GM12878 (cell line): ENCODE data around the gene FARS2. TPM values are rescaled to one million over a fixed set of nuclear protein-coding genes. Genes with fewer than 3 reads are reported as not detected.

Experiments used
- ATAC-seq: fragments of 200-7000 bp; cut with Tn5 transposase; 3 replicates; pipeline ENCODE4 v1.9.1; 2020; ENCODE audit warnings: mild to moderate bottlenecking, moderate library complexity
- BruUV-seq: library from RNA; stranded (reverse); fragments of 400-500 nt; replicated peaks from 2 replicates; lab custom pipeline; 2021; lab: Mats Ljungman, UMichigan
- CTCF ChIA-PET: fragments of 300-600 bp; sonication (Branson Sonifier 250); formaldehyde crosslinking; extraction: SDS; loops from one replicate; lab custom pipeline; 2021; ENCODE audit warnings: inconsistent platforms; lab: Yijun Ruan, JAX
- POLR2A ChIA-PET: fragments of 350-600 bp; formaldehyde crosslinking; extraction: SDS; loops from one replicate; lab custom pipeline; 2021; ENCODE audit warnings: inconsistent platforms; lab: Charles Lee
- RAD21 ChIA-PET: fragments of 300-600 bp; sonication (Branson Sonifier 250); formaldehyde crosslinking; loops from one replicate; lab custom pipeline; 2023; ENCODE audit warnings: antibody characterized with exemption; ENCODE audit not compliant: unreplicated experiment; lab: Charles Lee
- SMC1A ChIA-PET: fragments of 300-600 bp; sonication (Branson Sonifier 250); formaldehyde crosslinking; loops from one replicate; lab custom pipeline; 2023; ENCODE audit not compliant: unreplicated experiment, uncharacterized antibody; lab: Charles Lee
- DNase-seq: peaks from one replicate; pipeline ENCODE4 v3.0.0-alpha.2; 2011; ENCODE audit warnings: low read depth, low spot score
- FAIRE-seq: peaks from 3 replicates; lab custom pipeline; 2011; peaks lifted over from hg19 to GRCh38; lab: Jason Lieb, UNC
- H2AFZ ChIP-seq: 2 replicates; pipeline ENCODE4 v1.6.0; 2011; ENCODE audit warnings: low read depth, low read length, control low read depth; ENCODE audit not compliant: control insufficient read depth
- H3K27ac ChIP-seq: 2 replicates; pipeline ENCODE4 v1.5.1; 2011; ENCODE audit warnings: control low read depth; ENCODE audit not compliant: control insufficient read depth, insufficient read depth
- H3K27me3 ChIP-seq, 2 experiments: replicated peaks in 1 of 2; 2 replicates each; pipeline versions ENCODE4 v1.6.0 to v1.6.1; 2011; ENCODE audit warnings: low read length in 1 of 2; ENCODE audit not compliant: control insufficient read depth in 2 of 2, insufficient read depth in 2 of 2
- H3K36me3 ChIP-seq, 2 experiments: 2 replicates each; pipeline ENCODE4 v1.5.1; 2011; ENCODE audit warnings: low read length in 1 of 2; ENCODE audit not compliant: control insufficient read depth in 2 of 2, insufficient read depth in 2 of 2
- H3K4me1 ChIP-seq: 2 replicates; pipeline ENCODE4 v1.6.1; 2011; ENCODE audit warnings: mild to moderate bottlenecking, low read length, moderate library complexity, mixed read lengths; ENCODE audit not compliant: control insufficient read depth, insufficient read depth
- H3K4me2 ChIP-seq: 2 replicates; pipeline ENCODE4 v1.6.0; 2011; ENCODE audit warnings: control low read depth; ENCODE audit not compliant: control insufficient read depth, insufficient read depth
- H3K4me3 ChIP-seq: fragments of 200-600 bp; sonication (generic); 2 replicates; pipeline ENCODE4 v1.5.1; 2016
- H3K79me2 ChIP-seq: 2 replicates; pipeline ENCODE4 v1.6.0; 2011; ENCODE audit warnings: low read length; ENCODE audit not compliant: control insufficient read depth, insufficient read depth
- H3K9ac ChIP-seq: 2 replicates; pipeline ENCODE4 v1.8.0; 2011; ENCODE audit warnings: low read length, control low read depth, mixed read lengths; ENCODE audit not compliant: control insufficient read depth, insufficient read depth
- H3K9me3 ChIP-seq: replicated peaks from 3 replicates; pipeline ENCODE4 v1.5.1; 2011; ENCODE audit warnings: mild to moderate bottlenecking, low read length; ENCODE audit not compliant: control insufficient read depth, insufficient read depth
- H4K20me1 ChIP-seq: 2 replicates; pipeline ENCODE4 v1.6.0; 2011; ENCODE audit not compliant: control insufficient read depth, insufficient read depth
- EP300 ChIP-seq, 2 experiments: fragments of 150-350 bp in 1 of 2; IDR thresholded peaks; 2 replicates each; pipeline ENCODE4 v1.6.1; 2011 to 2012; ENCODE audit warnings: low read depth in 2 of 2, low read length in 2 of 2, borderline replicate concordance in 1 of 2, improper control_type of control experiment in 1 of 2, inconsistent platforms in 1 of 2; ENCODE audit not compliant: control insufficient read depth in 1 of 2
- FOS ChIP-seq: IDR thresholded peaks from 3 replicates; pipeline ENCODE4 v1.6.1; 2011; ENCODE audit warnings: borderline replicate concordance; ENCODE audit not compliant: insufficient read length; ENCODE audit errors: extremely low read depth
- SP1 ChIP-seq: IDR thresholded peaks from one replicate; pipeline ENCODE4 v1.6.1; 2011; ENCODE audit warnings: low read depth, low read length
- SPI1 ChIP-seq: IDR thresholded peaks from 2 replicates; pipeline ENCODE4 v1.6.1; 2011; ENCODE audit warnings: low read depth, mild to moderate bottlenecking, low read length, moderate library complexity, borderline replicate concordance; ENCODE audit not compliant: insufficient read depth
- ZBTB4 ChIP-seq: fragments of 450-650 bp; formaldehyde crosslinking; IDR thresholded peaks from 2 replicates; pipeline ENCODE4 v1.4.0; 2022; ENCODE audit warnings: mild to moderate bottlenecking, moderate library complexity
- WGBS: methylation state at CpG from one replicate; pipeline ENCODE4 v1.1.6; 2016; ENCODE audit warnings: low lambda C conversion rate; ENCODE audit not compliant: insufficient replicate concordance, insufficient coverage; ENCODE audit errors: missing lambda C conversion rate; 5-methylcytosine and 5-hydroxymethylcytosine counted together
- in situ Hi-C: fragments of 300-500 bp; cut with MboI; formaldehyde crosslinking; loops from 9 replicates; pipeline ENCODE4 v1.14.3; 2018; ENCODE audit warnings: mixed read lengths
- intact Hi-C: fragments of 100-400 bp; cut with micrococcal nuclease; formaldehyde crosslinking; loops from one replicate; pipeline ENCODE4 v1.14.2; 2022; ENCODE audit not compliant: unreplicated experiment
- polyA plus RNA-seq, 11 experiments: library from polyadenylated mRNA; depleted of rRNA in 4 of 11; unstranded in 6 of 11; stranded (reverse) in 5 of 11; fragments of >200 nt; fragmentation: Nextera tagmentation in 4 of 11; fragmentation: Illumina TruSeq in 1 of 11; extraction: Ambion mirVana in 4 of 11; extraction: Trizol in 1 of 11; gene quantifications; 1 replicate in 1 of 11; 2 replicates in 10 of 11; pipeline versions ENCODE4 v1.2.1 to v1.2.3, GENCODE V29; 2011 to 2016; ENCODE audit warnings: inconsistent platforms in 2 of 11, missing spikeins in 2 of 11, low read depth in 1 of 11
- total RNA-seq, 4 experiments: library from RNA; depleted of rRNA in 3 of 4; stranded (reverse); fragments of >200 nt in 3 of 4; fragmentation: Illumina TruSeq in 1 of 4; extraction: Trizol in 1 of 4; gene quantifications; 2 replicates each; pipeline versions ENCODE4 v1.2.1 to v1.2.3, GENCODE V29; 2013 to 2021

The FARS2 gene
- total and polyA plus RNA-seq, 10 of the 15 experiments (the other 5 are each of a cell fraction or from before 2014, with no cell fraction given) = 16.8 to 46.7 (median 25.6) TPM

GRCh38 chr6:5710936-5711335, 449.6 kb downstream of the FARS2 start:
- no peak for ATAC-seq
- intact Hi-C loops = no loop called here
- no peaks in the 10 kb centered on the region for H4K20me1 ChIP-seq
- no peaks in the 10 kb centered on the region for H3K27me3 ChIP-seq
- SMC1A ChIA-PET = no interaction called here
- RAD21 ChIA-PET = no interaction called here
- H3K9me3 ChIP-seq = no peaks in the 10 kb centered on the region
- no peaks in the 10 kb centered on the region for H3K36me3 ChIP-seq
- H3K4me1 ChIP-seq = no peaks in the 10 kb centered on the region
- in situ Hi-C loops = no loop called here
- H3K27ac ChIP-seq = no peak overlapping the region
- no TSS peak for BruUV-seq
- POLR2A ChIA-PET = no interaction called here
- no peak overlapping the region for H3K4me3 ChIP-seq
- H3K79me2 ChIP-seq = no peaks in the 10 kb centered on the region
- no peak for TF ChIP-seq SPI1
- 78% methylated on average over 4 of the region's 4 CpGs for WGBS
- H2AFZ ChIP-seq = no peak overlapping the region
- CTCF ChIA-PET = no interaction called here
- no peak overlapping the region for H3K9ac ChIP-seq
- no peak overlapping the region for H3K4me2 ChIP-seq
- no peak for DNase-seq
- FAIRE-seq = no peak

GRCh38 chr6:5712349-5713215, 451.3 kb downstream of the FARS2 start:
- H3K4me2 ChIP-seq = no peak overlapping the region
- FAIRE-seq (no peak), DNase-seq (no peak), ATAC-seq (no peak)
- no peak overlapping the region for H3K27ac ChIP-seq
- RAD21 ChIA-PET = no interaction called here
- no peak overlapping the region for H3K9ac ChIP-seq
- peaks cover 2% of the 10 kb centered on the region; the same call in 2 of the 3 replicates for H3K9me3 ChIP-seq
- no peaks in the 10 kb centered on the region for H3K4me1 ChIP-seq
- SMC1A ChIA-PET = interaction anchor here (0.7 kb wide), 1 partner anchor 1506 kb away, joined by 3 read pairs; no protein-coding TSS in a partner anchor
- in situ Hi-C loops = no loop called here
- intact Hi-C loops = no loop called here
- 90% methylated on average over 10 of the region's 10 CpGs for WGBS
- H3K79me2 ChIP-seq = no peaks in the 10 kb centered on the region
- TF ChIP-seq FOS = no peak
- TF ChIP-seq SP1 = no peak
- no peak for TF ChIP-seq EP300 (IDR thresholded peaks at IDR 0.05; ENCODE audit: borderline replicate concordance in 1 of 2, control insufficient read depth in 1 of 2, low read depth in 2 of 2, low read length in 2 of 2)
- no peak for TF ChIP-seq ZBTB4 (CRISPR knock-in tag)
- no TSS peak for BruUV-seq
- POLR2A ChIA-PET = interaction anchor here (0.6 kb wide), 1 partner anchor 92 kb away, joined by 3 read pairs; no protein-coding TSS in a partner anchor
- no peaks in the 10 kb centered on the region for H3K27me3 ChIP-seq
- no peak overlapping the region for H3K4me3 ChIP-seq
- H4K20me1 ChIP-seq = no peaks in the 10 kb centered on the region
- H3K36me3 ChIP-seq = no peaks in the 10 kb centered on the region
- CTCF ChIA-PET = interaction anchor here (1.1 kb wide), 1 partner anchor 241 kb away, joined by 3 read pairs; no protein-coding TSS in a partner anchor
- no peak overlapping the region for H2AFZ ChIP-seq
